Measurements from ENCODE around the gene FBXO45.
A peak's percentile ranks its signal among the peaks of the same experiment; 100 is the strongest.
"Not testable (repeated sequence)": the region's sequence is repeated elsewhere in the genome, so short reads cannot be mapped to it uniquely, and the experiment has no call there.

FBXO45 gene

GRCh38 chr3:196568246-196569002, at the start of gene FBXO45, which contains the start of gene WDR53:
FBXO45 (plus strand) TSS chr3:196568660; CDS start chr3:196568985, 325 bp downstream.
WDR53 (minus strand) TSS chr3:196568554; CDS start chr3:196561475, 7,079 bp downstream.
- FAIRE-seq (no peak), DNase-seq (ENCODE audit: insufficient read length, low spot score) (peak; percentile 91)
- no peak for TF ChIP-seq CTCF (IDR thresholded peaks at IDR 0.05; ENCODE audit: insufficient read depth, missing control alignments)

GRCh38 chr3:196518966-196519717, 49.3 kb upstream of the FBXO45 start:
- peak; percentile 41 for TF ChIP-seq CTCF (IDR thresholded peaks at IDR 0.05; ENCODE audit: insufficient read depth, missing control alignments)
- FAIRE-seq (no peak), DNase-seq (ENCODE audit: insufficient read length, low spot score) (no peak)

GRCh38 chr3:196519718-196520082, 48.8 kb upstream of the FBXO45 start:
- DNase-seq (ENCODE audit: insufficient read length, low spot score) = no peak
- TF ChIP-seq CTCF (IDR thresholded peaks at IDR 0.05; ENCODE audit: insufficient read depth, missing control alignments) = no peak
- no peak for FAIRE-seq

- DNase-seq (ENCODE audit: insufficient read length, low spot score); FAIRE-seq: not testable (repeated sequence)
These were observed 47.2 kb upstream of the FBXO45 start for GRCh38 chr3:196521291-196521690.

DNA sequence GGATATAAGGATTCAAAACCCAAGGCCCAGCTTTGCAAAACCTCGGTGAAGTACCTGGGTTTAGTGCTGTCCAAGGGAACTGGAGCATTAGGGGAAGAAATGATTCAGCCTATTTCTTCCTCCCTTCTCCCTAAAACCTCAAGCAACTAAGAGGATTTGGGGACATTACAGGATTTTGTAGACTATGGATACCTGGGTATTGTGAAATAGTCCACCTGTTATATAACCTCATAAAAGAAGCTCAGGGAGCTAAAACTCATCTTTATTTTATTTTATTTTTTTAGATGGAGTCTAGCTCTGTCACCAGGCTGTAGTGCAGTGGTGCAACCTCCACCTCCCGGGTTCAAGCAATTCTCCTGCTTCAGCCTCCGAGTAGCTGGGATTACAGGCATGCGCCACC, 44.6 kb upstream of the FBXO45 start:
- no peak for TF ChIP-seq CTCF (IDR thresholded peaks at IDR 0.05; ENCODE audit: insufficient read depth, missing control alignments)
- no peak for DNase-seq (ENCODE audit: insufficient read length, low spot score)
- no peak for FAIRE-seq

DNA sequence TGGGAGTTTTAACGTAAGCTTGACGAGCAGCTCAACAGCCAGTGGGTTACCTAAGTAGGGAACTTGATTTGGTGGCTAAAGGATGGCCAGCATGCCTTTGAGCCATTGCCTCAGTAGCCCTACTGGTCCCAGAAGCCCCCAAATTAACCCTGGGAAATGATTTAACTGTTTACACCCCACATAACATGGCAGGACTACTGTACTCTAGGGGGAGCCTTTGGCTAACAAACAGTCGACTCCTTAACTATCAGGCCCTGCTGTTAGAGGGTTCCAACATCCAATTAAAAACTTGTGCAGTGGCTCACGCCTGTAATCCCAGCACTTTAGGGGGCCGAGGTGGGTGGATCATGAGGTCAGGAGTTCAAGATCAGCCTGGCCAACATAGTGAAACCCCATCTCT, 43.9 kb upstream of the FBXO45 start:
- TF ChIP-seq CTCF (IDR thresholded peaks at IDR 0.05; ENCODE audit: insufficient read depth, missing control alignments) = peak; percentile 11
- FAIRE-seq = no peak
- DNase-seq (ENCODE audit: insufficient read length, low spot score) = no peak

DNA sequence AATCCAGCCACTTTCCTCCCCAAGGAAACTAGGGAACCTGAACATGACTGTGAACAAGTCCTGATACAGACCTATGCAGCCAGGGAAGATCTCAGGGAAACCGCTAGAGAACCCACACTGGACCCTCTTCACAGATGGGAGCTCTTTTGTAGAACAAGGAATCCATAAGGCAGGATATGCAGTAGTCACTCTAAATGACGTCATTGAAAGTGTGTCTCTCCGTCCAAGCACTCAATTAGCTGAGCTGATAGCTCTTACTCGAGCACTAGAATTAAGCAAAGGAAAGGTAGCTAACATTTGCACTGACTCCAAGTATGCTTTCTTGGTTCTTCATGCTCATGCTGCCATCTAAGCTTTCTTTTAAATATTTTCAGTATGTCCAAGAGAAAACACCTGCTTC, 43.3 kb upstream of the FBXO45 start:
- DNase-seq (ENCODE audit: insufficient read length, low spot score) = no peak
- FAIRE-seq = no peak
- TF ChIP-seq CTCF (IDR thresholded peaks at IDR 0.05; ENCODE audit: insufficient read depth, missing control alignments) = no peak

All from D721Med (cell line).